ENCODE data around the gene PWP2. TPM values are rescaled to one million over a fixed set of nuclear protein-coding genes. Genes with fewer than 3 reads are reported as not detected.

PWP2 gene
- total and polyA plus RNA-seq, 4 donors = 0.66 to 8.4 (median 2.7) TPM

DNA sequence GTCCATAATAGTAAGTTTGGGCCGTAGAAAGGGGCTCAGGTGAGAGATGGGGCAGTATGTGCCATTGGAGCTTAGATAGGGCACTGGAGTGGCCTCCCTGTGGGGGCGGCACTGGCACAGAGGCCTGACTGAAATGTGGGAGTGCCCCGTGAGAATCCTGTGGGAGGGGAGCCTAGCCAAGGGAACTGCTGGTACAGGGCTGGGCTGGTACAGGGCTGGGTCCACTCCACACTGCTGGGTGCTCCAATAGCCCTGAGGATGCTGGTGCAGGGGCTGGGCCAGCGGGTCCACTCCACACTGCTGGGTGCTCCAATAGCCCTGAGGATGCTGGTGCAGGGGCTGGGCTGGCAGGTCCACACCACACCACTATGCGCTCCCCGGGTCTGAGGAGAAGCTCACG, 44.8 kb upstream of the PWP2 start:
- Histone ChIP-seq H3K27ac (ENCODE audit: low read depth in 1 of 2, low read length in 2 of 2) (no peak overlapping the region), H3K9ac (ENCODE audit: low read depth in 1 of 2, low read length in 2 of 2) (no peak overlapping the region), H3K27me3 (ENCODE audit: control insufficient read depth in 4 of 4, insufficient read depth in 4 of 4, low read length in 3 of 4) (no peaks in the 10 kb centered on the region), H3K4me3 (ENCODE audit: low read depth in 1 of 3, low read length in 3 of 3) (no peak overlapping the region), H3K4me1 (ENCODE audit: control insufficient read depth in 4 of 4, insufficient read depth in 4 of 4, low read length in 3 of 4) (no peaks in the 10 kb centered on the region), H3K36me3 (ENCODE audit: control insufficient read depth in 4 of 4, insufficient read depth in 3 of 4, low read depth in 1 of 4, low read length in 3 of 4) (peaks cover 2 to 46% (median 30%) of the 10 kb centered on the region in 4 donors), H3K9me3 (ENCODE audit: control insufficient read depth in 4 of 4, low read length in 3 of 4) (no peaks in the 10 kb centered on the region)
- WGBS = 97% methylated on average over 7 of the region's 7 CpGs
- no peak for TF ChIP-seq TAF1 (conservative IDR thresholded peaks at IDR 0.05)
- no peak for TF ChIP-seq HNF4A (conservative IDR thresholded peaks at IDR 0.05)
- TF ChIP-seq, protein P1, sequence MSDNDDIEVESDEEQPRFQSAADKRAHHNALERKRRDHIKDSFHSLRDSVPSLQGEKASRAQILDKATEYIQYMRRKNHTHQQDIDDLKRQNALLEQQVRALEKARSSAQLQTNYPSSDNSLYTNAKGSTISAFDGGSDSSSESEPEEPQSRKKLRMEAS (IDR thresholded peaks at IDR 0.05) = no peak
- TF ChIP-seq, protein P2, sequence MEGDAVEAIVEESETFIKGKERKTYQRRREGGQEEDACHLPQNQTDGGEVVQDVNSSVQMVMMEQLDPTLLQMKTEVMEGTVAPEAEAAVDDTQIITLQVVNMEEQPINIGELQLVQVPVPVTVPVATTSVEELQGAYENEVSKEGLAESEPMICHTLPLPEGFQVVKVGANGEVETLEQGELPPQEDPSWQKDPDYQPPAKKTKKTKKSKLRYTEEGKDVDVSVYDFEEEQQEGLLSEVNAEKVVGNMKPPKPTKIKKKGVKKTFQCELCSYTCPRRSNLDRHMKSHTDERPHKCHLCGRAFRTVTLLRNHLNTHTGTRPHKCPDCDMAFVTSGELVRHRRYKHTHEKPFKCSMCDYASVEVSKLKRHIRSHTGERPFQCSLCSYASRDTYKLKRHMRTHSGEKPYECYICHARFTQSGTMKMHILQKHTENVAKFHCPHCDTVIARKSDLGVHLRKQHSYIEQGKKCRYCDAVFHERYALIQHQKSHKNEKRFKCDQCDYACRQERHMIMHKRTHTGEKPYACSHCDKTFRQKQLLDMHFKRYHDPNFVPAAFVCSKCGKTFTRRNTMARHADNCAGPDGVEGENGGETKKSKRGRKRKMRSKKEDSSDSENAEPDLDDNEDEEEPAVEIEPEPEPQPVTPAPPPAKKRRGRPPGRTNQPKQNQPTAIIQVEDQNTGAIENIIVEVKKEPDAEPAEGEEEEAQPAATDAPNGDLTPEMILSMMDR (IDR thresholded peaks at IDR 0.05; ENCODE audit: low read depth, low read length, missing input control) = no peak
- no peak for TF ChIP-seq HNF4G (IDR thresholded peaks at IDR 0.05)
- TF ChIP-seq, protein P3, sequence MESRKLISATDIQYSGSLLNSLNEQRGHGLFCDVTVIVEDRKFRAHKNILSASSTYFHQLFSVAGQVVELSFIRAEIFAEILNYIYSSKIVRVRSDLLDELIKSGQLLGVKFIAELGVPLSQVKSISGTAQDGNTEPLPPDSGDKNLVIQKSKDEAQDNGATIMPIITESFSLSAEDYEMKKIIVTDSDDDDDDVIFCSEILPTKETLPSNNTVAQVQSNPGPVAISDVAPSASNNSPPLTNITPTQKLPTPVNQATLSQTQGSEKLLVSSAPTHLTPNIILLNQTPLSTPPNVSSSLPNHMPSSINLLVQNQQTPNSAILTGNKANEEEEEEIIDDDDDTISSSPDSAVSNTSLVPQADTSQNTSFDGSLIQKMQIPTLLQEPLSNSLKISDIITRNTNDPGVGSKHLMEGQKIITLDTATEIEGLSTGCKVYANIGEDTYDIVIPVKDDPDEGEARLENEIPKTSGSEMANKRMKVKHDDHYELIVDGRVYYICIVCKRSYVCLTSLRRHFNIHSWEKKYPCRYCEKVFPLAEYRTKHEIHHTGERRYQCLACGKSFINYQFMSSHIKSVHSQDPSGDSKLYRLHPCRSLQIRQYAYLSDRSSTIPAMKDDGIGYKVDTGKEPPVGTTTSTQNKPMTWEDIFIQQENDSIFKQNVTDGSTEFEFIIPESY (IDR thresholded peaks at IDR 0.05) = no peak
- TF ChIP-seq, protein P4, sequence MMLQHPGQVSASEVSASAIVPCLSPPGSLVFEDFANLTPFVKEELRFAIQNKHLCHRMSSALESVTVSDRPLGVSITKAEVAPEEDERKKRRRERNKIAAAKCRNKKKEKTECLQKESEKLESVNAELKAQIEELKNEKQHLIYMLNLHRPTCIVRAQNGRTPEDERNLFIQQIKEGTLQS (IDR thresholded peaks at IDR 0.05) = no peak
- TF ChIP-seq SP1 (IDR thresholded peaks at IDR 0.05) = no peak
- no peak for TF ChIP-seq YY1 (IDR thresholded peaks at IDR 0.05)
- TF ChIP-seq EGR1 (IDR thresholded peaks at IDR 0.05; ENCODE audit: low read depth in 2 of 2) = no peak
- no peak for TF ChIP-seq NR2F2 (IDR thresholded peaks at IDR 0.05)
- TF ChIP-seq, protein P5, sequence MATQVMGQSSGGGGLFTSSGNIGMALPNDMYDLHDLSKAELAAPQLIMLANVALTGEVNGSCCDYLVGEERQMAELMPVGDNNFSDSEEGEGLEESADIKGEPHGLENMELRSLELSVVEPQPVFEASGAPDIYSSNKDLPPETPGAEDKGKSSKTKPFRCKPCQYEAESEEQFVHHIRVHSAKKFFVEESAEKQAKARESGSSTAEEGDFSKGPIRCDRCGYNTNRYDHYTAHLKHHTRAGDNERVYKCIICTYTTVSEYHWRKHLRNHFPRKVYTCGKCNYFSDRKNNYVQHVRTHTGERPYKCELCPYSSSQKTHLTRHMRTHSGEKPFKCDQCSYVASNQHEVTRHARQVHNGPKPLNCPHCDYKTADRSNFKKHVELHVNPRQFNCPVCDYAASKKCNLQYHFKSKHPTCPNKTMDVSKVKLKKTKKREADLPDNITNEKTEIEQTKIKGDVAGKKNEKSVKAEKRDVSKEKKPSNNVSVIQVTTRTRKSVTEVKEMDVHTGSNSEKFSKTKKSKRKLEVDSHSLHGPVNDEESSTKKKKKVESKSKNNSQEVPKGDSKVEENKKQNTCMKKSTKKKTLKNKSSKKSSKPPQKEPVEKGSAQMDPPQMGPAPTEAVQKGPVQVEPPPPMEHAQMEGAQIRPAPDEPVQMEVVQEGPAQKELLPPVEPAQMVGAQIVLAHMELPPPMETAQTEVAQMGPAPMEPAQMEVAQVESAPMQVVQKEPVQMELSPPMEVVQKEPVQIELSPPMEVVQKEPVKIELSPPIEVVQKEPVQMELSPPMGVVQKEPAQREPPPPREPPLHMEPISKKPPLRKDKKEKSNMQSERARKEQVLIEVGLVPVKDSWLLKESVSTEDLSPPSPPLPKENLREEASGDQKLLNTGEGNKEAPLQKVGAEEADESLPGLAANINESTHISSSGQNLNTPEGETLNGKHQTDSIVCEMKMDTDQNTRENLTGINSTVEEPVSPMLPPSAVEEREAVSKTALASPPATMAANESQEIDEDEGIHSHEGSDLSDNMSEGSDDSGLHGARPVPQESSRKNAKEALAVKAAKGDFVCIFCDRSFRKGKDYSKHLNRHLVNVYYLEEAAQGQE (IDR thresholded peaks at IDR 0.05) = no peak
- no peak for TF ChIP-seq RXRA (IDR thresholded peaks at IDR 0.05)
- TF ChIP-seq FOXA2 (IDR thresholded peaks at IDR 0.05) = no peak
- TF ChIP-seq GABPA (IDR thresholded peaks at IDR 0.05 in 1 of 2, conservative IDR thresholded peaks at IDR 0.05 in 1 of 2) = no peak
- TF ChIP-seq FOXA1 (IDR thresholded peaks at IDR 0.05) = no peak
- no peak for TF ChIP-seq JUND (IDR thresholded peaks at IDR 0.05)
- no peak for TF ChIP-seq RAD21 (IDR thresholded peaks at IDR 0.05)
- DNase-seq (ENCODE audit: low spot score) = no peak

Data from liver (tissue), 9 donors.